Naive B cell (primary cell): ENCODE measurements around the gene NCS1. TPM values are rescaled to one million over a fixed set of nuclear protein-coding genes. Genes with fewer than 3 reads are reported as not detected.

ENCODE experiments used
- ATAC-seq, 2 donors: fragments of 150-1000 bp; cut with Tn5 transposase; 2 replicates each; pipeline ENCODE4 v1.10.0; 2021; ENCODE audit warnings: low read depth in 2 of 2, mild to moderate bottlenecking in 2 of 2, moderate library complexity in 2 of 2
- DNase-seq: peaks from one replicate; pipeline ENCODE4 v3.0.0; 2022
- H3K27ac Mint-ChIP-seq, 6 donors: one replicate each; pipeline ENCODE4 v1.8.0; 2020 to 2022; ENCODE audit warnings: mild to moderate bottlenecking in 6 of 6, mixed read lengths in 6 of 6, moderate library complexity in 5 of 6, inconsistent platforms in 2 of 6
- H3K27me3 Mint-ChIP-seq, 3 donors: one replicate each; pipeline ENCODE4 v1.8.0; 2021 to 2022; ENCODE audit warnings: mixed read lengths in 3 of 3, mild to moderate bottlenecking in 1 of 3
- H3K36me3 Mint-ChIP-seq, 2 donors: one replicate each; pipeline ENCODE4 v1.8.0; 2020 to 2022; ENCODE audit warnings: mixed read lengths in 2 of 2, inconsistent platforms in 1 of 2, mild to moderate bottlenecking in 1 of 2
- H3K4me1 Mint-ChIP-seq, 3 donors: one replicate each; pipeline ENCODE4 v1.8.0; 2020 to 2022; ENCODE audit warnings: mixed read lengths in 3 of 3, inconsistent platforms in 1 of 3, mild to moderate bottlenecking in 1 of 3, moderate library complexity in 1 of 3
- H3K4me3 Mint-ChIP-seq, 8 donors: one replicate each; pipeline ENCODE4 v1.8.0; 2020 to 2022; ENCODE audit warnings: mild to moderate bottlenecking in 8 of 8, mixed read lengths in 8 of 8, moderate library complexity in 8 of 8, inconsistent platforms in 2 of 8
- H3K9me3 Mint-ChIP-seq, 7 donors: one replicate each; pipeline ENCODE4 v1.8.0; 2020 to 2022; ENCODE audit warnings: mixed read lengths in 7 of 7, mild to moderate bottlenecking in 5 of 7, inconsistent platforms in 2 of 7, moderate library complexity in 1 of 7
- polyA plus RNA-seq, 6 donors: library from polyadenylated mRNA; unstranded; fragments of 300-500 nt; fragmentation: Illumina TruSeq; gene quantifications; one replicate each; pipeline ENCODE4 v1.2.3, GENCODE V29; 2021; ENCODE audit warnings: low read depth in 6 of 6

The NCS1 gene
- polyA plus RNA-seq, 6 donors from 2014 or later: 0.04 TPM; not detected in 5

DNA sequence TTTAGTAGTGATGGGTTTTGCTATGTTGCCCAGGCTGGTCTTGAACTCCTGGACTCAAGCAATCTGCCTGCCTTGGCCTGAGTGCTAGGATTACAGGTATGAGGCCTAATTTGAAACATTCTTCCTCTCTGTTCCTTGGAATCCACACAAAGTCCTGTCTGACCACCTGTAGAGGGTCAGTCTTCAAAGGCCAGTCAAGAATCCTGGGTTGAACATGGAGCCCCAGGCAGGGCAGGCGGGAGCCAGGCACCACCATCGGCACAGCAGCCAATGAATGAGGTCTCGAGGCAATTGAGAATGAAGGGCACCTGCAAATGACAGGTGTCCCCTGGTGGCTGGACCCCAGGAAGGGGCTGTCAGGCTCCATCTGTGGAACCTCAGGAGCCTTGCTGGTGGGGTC lies 17.4 kb upstream of the NCS1 start:
- Mint-ChIP-seq H3K36me3 (no peaks in the 10 kb centered on the region), H3K9me3 (no peaks in the 10 kb centered on the region), H3K4me3 (no peak overlapping the region), H3K27me3 (peaks cover 0 to 5% (median 4%) of the 10 kb centered on the region in 3 donors), H3K4me1 (no peaks in the 10 kb centered on the region), H3K27ac (no peak overlapping the region)
- DNase-seq: no peak
- ATAC-seq: no peak

DNA sequence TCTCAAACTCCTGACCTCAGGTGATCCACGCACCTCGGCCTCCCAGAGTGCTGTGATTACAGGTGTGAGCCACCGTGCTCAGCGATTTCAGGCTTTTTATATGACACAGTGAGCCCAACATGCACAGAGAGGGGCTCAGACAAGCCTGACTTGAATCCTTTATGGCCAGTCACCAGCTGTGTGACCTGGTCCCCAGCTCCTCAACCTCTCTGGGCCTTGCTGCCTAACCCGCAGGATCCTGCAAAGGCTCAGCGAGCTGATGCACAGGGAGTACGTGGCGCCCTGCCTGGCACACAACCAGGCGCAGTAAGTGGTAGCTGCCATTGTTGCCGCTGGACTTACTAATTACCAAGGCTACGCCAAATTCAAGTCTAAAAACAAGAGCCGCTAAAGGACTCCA lies 16.6 kb upstream of the NCS1 start:
- no peaks in the 10 kb centered on the region for H3K9me3 Mint-ChIP-seq
- peaks cover 4 to 8% (median 5%) of the 10 kb centered on the region in 3 donors for H3K27me3 Mint-ChIP-seq
- no peak overlapping the region for H3K27ac Mint-ChIP-seq
- ATAC-seq (no peak), DNase-seq (no peak)
- H3K4me3 Mint-ChIP-seq: no peak overlapping the region
- no peaks in the 10 kb centered on the region for H3K4me1 Mint-ChIP-seq
- no peaks in the 10 kb centered on the region for H3K36me3 Mint-ChIP-seq

GRCh38 chr9:130156672-130157071 lies 15.5 kb upstream of the NCS1 start:
- Mint-ChIP-seq H3K4me1 (no peaks in the 10 kb centered on the region), H3K9me3 (no peaks in the 10 kb centered on the region), H3K4me3 (no peak overlapping the region), H3K36me3 (no peaks in the 10 kb centered on the region), H3K27me3 (peaks cover 4 to 9% (median 5%) of the 10 kb centered on the region in 3 donors), H3K27ac (no peak overlapping the region)
- no peak for ATAC-seq
- DNase-seq: no peak

GRCh38 chr9:130157079-130157478 lies 15.1 kb upstream of the NCS1 start:
- Mint-ChIP-seq H3K9me3 (no peaks in the 10 kb centered on the region), H3K4me1 (no peaks in the 10 kb centered on the region), H3K4me3 (no peak overlapping the region), H3K36me3 (no peaks in the 10 kb centered on the region), H3K27me3 (peaks cover 4 to 9% (median 5%) of the 10 kb centered on the region in 3 donors), H3K27ac (no peak overlapping the region)
- DNase-seq (no peak), ATAC-seq (no peak)

- Mint-ChIP-seq H3K36me3 (no peaks in the 10 kb centered on the region), H3K27ac (no peak overlapping the region), H3K4me3 (no peak overlapping the region), H3K4me1 (no peaks in the 10 kb centered on the region), H3K9me3 (no peaks in the 10 kb centered on the region), H3K27me3 (peaks cover 4 to 9% (median 5%) of the 10 kb centered on the region in 3 donors)
- DNase-seq (no peak), ATAC-seq (no peak)
Measured at GRCh38 chr9:130158001-130158400, 14.2 kb upstream of the NCS1 start.

DNA sequence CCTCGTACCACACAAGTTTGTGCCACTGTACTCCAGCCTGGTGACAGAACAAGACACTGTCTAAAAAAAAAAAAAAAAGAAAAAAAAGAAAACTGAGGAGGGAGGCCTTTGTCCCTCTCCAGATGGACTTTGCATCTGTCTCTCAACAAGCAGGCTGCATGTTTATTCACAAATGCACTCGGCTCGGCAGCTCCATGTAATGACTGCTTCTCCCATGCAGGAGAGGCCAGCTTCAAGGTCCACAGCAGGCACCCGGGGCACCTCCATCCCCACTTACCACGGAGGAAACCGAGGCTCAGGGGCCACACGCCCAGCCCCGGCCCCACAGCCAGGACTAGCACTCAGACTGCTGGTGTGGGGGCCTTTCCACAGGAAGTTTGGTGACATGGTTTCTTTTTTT lies 13.1 kb upstream of the NCS1 start:
- H3K36me3 Mint-ChIP-seq: no peaks in the 10 kb centered on the region
- no peak overlapping the region for H3K4me3 Mint-ChIP-seq
- no peaks in the 10 kb centered on the region for H3K9me3 Mint-ChIP-seq
- no peak overlapping the region for H3K27ac Mint-ChIP-seq
- no peaks in the 10 kb centered on the region for H3K4me1 Mint-ChIP-seq
- peaks cover 4 to 9% (median 5%) of the 10 kb centered on the region in 3 donors for H3K27me3 Mint-ChIP-seq
- no peak for DNase-seq
- ATAC-seq: no peak

- no peaks in the 10 kb centered on the region for H3K36me3 Mint-ChIP-seq
- no peak overlapping the region for H3K4me3 Mint-ChIP-seq
- H3K27ac Mint-ChIP-seq: no peak overlapping the region
- ATAC-seq (no peak), DNase-seq (no peak)
- peaks cover 2 to 9% (median 4%) of the 10 kb centered on the region in 3 donors for H3K27me3 Mint-ChIP-seq
- no peaks in the 10 kb centered on the region for H3K9me3 Mint-ChIP-seq
- no peaks in the 10 kb centered on the region for H3K4me1 Mint-ChIP-seq
Measured at GRCh38 chr9:130159915-130160670, 12.1 kb upstream of the NCS1 start.

GRCh38 chr9:130160862-130161470 lies 11.2 kb upstream of the NCS1 start:
- DNase-seq (no peak), ATAC-seq (no peak)
- Mint-ChIP-seq H3K27me3 (peaks cover 0 to 9% (median 9%) of the 10 kb centered on the region in 3 donors), H3K4me1 (no peaks in the 10 kb centered on the region), H3K36me3 (no peaks in the 10 kb centered on the region), H3K9me3 (no peaks in the 10 kb centered on the region), H3K27ac (no peak overlapping the region), H3K4me3 (no peak overlapping the region)

- Mint-ChIP-seq H3K9me3 (peaks cover 0 to 3% (median 0%) of the 10 kb centered on the region in 7 donors), H3K4me3 (no peak overlapping the region), H3K27ac (no peak overlapping the region), H3K36me3 (no peaks in the 10 kb centered on the region), H3K4me1 (peaks cover 0 to 4% (median 0%) of the 10 kb centered on the region in 3 donors), H3K27me3 (peaks cover 9 to 31% (median 28%) of the 10 kb centered on the region in 3 donors)
- no peak for DNase-seq
- ATAC-seq: no peak
Measured at GRCh38 chr9:130165579-130165978, 6.6 kb upstream of the NCS1 start.

DNA sequence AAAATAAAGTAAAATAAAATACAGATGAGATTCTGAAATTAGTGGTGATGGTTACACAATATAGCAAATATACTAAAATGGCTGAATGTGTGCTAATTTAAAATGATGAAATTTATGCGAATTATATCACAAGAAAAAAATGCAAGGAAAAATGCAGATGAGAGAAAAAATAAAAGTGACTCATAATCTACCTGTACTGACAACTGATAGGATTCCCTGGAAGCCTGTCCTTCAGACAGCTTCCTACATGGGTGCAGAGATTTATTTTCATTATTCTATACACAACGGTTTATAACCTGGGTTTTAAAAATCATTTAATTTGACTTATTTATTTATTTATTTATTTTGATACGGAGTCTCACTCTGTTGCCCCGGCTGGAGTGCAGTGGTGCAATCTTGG lies 5.8 kb upstream of the NCS1 start:
- H3K4me3 Mint-ChIP-seq: no peak overlapping the region
- peaks cover 0 to 3% (median 0%) of the 10 kb centered on the region in 7 donors for H3K9me3 Mint-ChIP-seq
- ATAC-seq (no peak), DNase-seq (no peak)
- peaks cover 0 to 12% (median 0%) of the 10 kb centered on the region in 3 donors for H3K4me1 Mint-ChIP-seq
- no peak overlapping the region for H3K27ac Mint-ChIP-seq
- no peaks in the 10 kb centered on the region for H3K36me3 Mint-ChIP-seq
- peaks cover 17 to 38% (median 37%) of the 10 kb centered on the region in 3 donors for H3K27me3 Mint-ChIP-seq

GRCh38 chr9:130167927-130168326 lies 4.3 kb upstream of the NCS1 start:
- peaks cover 0 to 12% (median 0%) of the 10 kb centered on the region in 3 donors for H3K4me1 Mint-ChIP-seq
- peak overlapping the region in 1 of 8 donors; percentile 63 for H3K4me3 Mint-ChIP-seq
- DNase-seq: no peak
- peaks cover 0 to 3% (median 0%) of the 10 kb centered on the region in 7 donors for H3K9me3 Mint-ChIP-seq
- no peak for ATAC-seq
- no peaks in the 10 kb centered on the region for H3K36me3 Mint-ChIP-seq
- peaks cover 18 to 42% (median 37%) of the 10 kb centered on the region in 3 donors for H3K27me3 Mint-ChIP-seq
- no peak overlapping the region for H3K27ac Mint-ChIP-seq

GRCh38 chr9:130171226-130172148 lies 717 bp upstream of the NCS1 start:
- Mint-ChIP-seq H3K27ac (peak overlapping the region in 1 of 6 donors; percentile 77), H3K9me3 (peaks cover 0 to 5% (median 0%) of the 10 kb centered on the region in 7 donors), H3K36me3 (no peaks in the 10 kb centered on the region), H3K4me1 (peaks cover 0 to 12% (median 4%) of the 10 kb centered on the region in 3 donors), H3K4me3 (peak overlapping the region in 5 of 8 donors; percentile 33 to 86 (median 70)), H3K27me3 (peaks cover 16 to 69% (median 62%) of the 10 kb centered on the region in 3 donors)
- DNase-seq (no peak), ATAC-seq (no peak)
